Measurements from ENCODE around the gene PLAC8L1.

Gene PLAC8L1

GRCh38 chr5:146072595-146072994 lies 32.8 kb downstream of the PLAC8L1 start:
- Histone ChIP-seq H3K4me1 (peaks cover 0 to 21% (median 7%) of the 10 kb centered on the region in 4 donors), H3K9me3 (no peaks in the 10 kb centered on the region), H3K36me3 (no peaks in the 10 kb centered on the region), H3K4me3 (no peak overlapping the region), H3K27me3 (no peaks in the 10 kb centered on the region), H3K27ac (no peak overlapping the region)
- TF ChIP-seq CTCF (IDR thresholded peaks at IDR 0.05), result no peak
- no peak for DNase-seq
- intact Hi-C loops (cut with DNase I; ENCODE audit: low total_unique reads), result no loop called here

- Histone ChIP-seq H3K36me3 (no peaks in the 10 kb centered on the region), H3K9me3 (no peaks in the 10 kb centered on the region), H3K4me1 (peaks cover 0 to 21% (median 7%) of the 10 kb centered on the region in 4 donors), H3K27ac (no peak overlapping the region), H3K4me3 (no peak overlapping the region), H3K27me3 (no peaks in the 10 kb centered on the region)
- no peak for DNase-seq
- intact Hi-C loops (cut with DNase I; ENCODE audit: low total_unique reads), result no loop called here
- no peak for TF ChIP-seq CTCF (IDR thresholded peaks at IDR 0.05)
These were observed 34.2 kb downstream of the PLAC8L1 start for GRCh38 chr5:146071171-146071570.

- DNase-seq, result no peak
- Histone ChIP-seq H3K9me3 (no peaks in the 10 kb centered on the region), H3K4me3 (no peak overlapping the region), H3K4me1 (peaks cover 0 to 21% (median 7%) of the 10 kb centered on the region in 4 donors), H3K36me3 (no peaks in the 10 kb centered on the region), H3K27me3 (no peaks in the 10 kb centered on the region), H3K27ac (no peak overlapping the region)
- intact Hi-C loops (cut with DNase I; ENCODE audit: low total_unique reads), result no loop called here
- no peak for TF ChIP-seq CTCF (IDR thresholded peaks at IDR 0.05)
These were observed 34.6 kb downstream of the PLAC8L1 start for GRCh38 chr5:146070746-146071145.

GRCh38 chr5:146069780-146070099 lies 35.6 kb downstream of the PLAC8L1 start:
- Histone ChIP-seq H3K27me3 (no peaks in the 10 kb centered on the region), H3K4me1 (peaks cover 0 to 21% (median 7%) of the 10 kb centered on the region in 4 donors), H3K36me3 (no peaks in the 10 kb centered on the region), H3K4me3 (no peak overlapping the region), H3K9me3 (no peaks in the 10 kb centered on the region), H3K27ac (no peak overlapping the region)
- TF ChIP-seq CTCF (IDR thresholded peaks at IDR 0.05), result no peak
- intact Hi-C loops (cut with DNase I; ENCODE audit: low total_unique reads), result no loop called here
- no peak for DNase-seq

GRCh38 chr5:146068977-146069779 lies 36.2 kb downstream of the PLAC8L1 start:
- TF ChIP-seq CTCF (IDR thresholded peaks at IDR 0.05), result no peak
- H3K4me1 ChIP-seq, result peaks cover 0 to 21% (median 7%) of the 10 kb centered on the region in 4 donors
- no peak overlapping the region for H3K4me3 ChIP-seq
- H3K36me3 ChIP-seq, result no peaks in the 10 kb centered on the region
- intact Hi-C loops (cut with DNase I; ENCODE audit: low total_unique reads), result no loop called here
- no peaks in the 10 kb centered on the region for H3K27me3 ChIP-seq
- H3K9me3 ChIP-seq, result no peaks in the 10 kb centered on the region
- no peak for DNase-seq
- no peak overlapping the region for H3K27ac ChIP-seq

All from tibial artery (tissue), 4 donors.